Renal pelvis (tissue), 4 donors: Measurements from ENCODE around the gene S100A4. TPM values are rescaled to one million over a fixed set of nuclear protein-coding genes. Genes with fewer than 3 reads are reported as not detected.
A peak's percentile ranks its signal among the peaks of the same experiment; 100 is the strongest.
"Not testable (repeated sequence)": the region's sequence is repeated elsewhere in the genome, so short reads cannot be mapped to it uniquely, and the experiment has no call there.

Source experiments
- DNase-seq: peaks from one replicate; pipeline ENCODE4 v3.0.0-alpha.2; 2013
- polyA plus RNA-seq, 3 donors: library from polyadenylated mRNA; unstranded; fragments of 120-200 nt; gene quantifications; one replicate each; pipeline ENCODE4 v1.2.1, GENCODE V29; 2013; ENCODE audit not compliant: insufficient read length in 3 of 3

S100A4 gene
- polyA plus RNA-seq, 3 donors = 31.7 to 34.9 (median 31.7) TPM

DNA sequence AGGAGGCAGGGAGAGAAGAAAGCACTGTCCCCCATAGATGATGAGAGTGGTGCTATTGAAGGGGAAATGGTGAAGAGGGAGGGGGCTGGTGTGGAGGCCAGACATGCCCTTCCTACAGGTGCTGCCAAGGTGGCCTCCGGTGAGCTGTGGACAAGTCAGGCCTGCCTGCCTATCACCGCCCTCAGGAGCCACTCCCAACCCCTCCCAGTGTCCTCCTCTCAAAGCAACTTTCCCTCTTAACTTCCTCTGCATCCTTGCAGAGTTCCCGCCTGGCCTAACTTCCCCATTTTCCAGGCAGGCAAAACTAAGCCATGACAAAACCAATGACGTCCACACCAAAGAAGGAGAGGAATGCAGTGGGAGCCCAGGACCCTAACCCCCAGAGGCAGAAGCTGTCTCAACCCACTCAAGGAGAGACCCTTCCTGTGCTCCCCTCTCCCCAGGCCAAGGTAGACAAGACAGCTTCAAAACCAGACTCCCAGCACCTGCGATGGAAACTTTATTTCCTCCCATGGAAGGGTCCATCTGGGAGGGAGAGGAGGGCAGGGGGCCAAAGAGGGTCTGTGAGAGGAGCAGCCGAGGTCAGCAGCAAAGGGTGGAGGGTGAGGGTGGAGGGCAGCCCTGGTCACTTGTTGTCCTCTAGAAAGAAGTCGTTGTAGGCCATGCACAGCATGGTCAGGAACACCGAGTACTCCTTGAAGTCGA is 8.8 kb downstream of the S100A4 start:
- DNase-seq = no peak

- DNase-seq = peak; percentile 55
These were observed 9.5 kb downstream of the S100A4 start for GRCh38 chr1:153536012-153536670.

DNA sequence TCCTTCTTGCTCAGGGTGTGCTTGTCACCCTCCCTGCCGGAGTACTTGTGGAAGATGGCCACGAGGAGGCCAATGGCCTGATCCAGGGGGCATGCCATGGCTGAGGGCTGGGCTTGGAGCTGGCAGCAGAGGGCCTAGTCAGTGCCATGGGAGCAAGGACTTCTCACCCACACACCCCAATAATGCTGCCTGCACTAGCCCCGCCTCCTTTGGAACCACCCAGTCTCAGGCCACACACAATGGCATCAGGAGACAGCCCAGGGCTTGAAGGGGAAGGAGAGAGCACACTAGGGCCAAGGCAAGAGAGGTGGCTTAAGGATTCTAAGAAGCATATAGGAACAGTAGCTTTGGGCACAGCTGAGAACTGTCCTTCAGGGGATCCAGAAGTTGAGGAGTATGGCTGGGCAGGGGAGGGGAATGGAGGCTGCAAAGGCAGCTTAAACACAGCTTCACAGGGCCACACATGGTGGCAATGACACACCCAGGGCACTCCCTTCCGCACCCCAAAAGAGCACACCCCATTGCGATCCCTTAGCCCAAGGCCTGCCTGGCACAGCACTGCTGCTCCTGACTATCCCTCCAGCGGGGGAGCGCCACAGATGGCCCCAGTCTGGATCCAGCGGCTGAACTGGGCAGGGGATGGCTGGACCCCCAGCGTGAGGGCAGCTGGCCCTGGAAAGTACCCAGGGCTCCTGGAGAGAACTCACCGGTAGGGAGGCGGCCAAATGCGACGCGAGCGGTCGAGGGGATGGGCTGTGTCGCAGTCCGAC is 10.2 kb downstream of the S100A4 start, which contains the start of gene S100A6:
Gene S100A6, minus strand, starts transcription at position 750 of the 770 bp plus-strand sequence. Its CDS starts 652 bp downstream, at position 98.
- DNase-seq = no peak

DNA sequence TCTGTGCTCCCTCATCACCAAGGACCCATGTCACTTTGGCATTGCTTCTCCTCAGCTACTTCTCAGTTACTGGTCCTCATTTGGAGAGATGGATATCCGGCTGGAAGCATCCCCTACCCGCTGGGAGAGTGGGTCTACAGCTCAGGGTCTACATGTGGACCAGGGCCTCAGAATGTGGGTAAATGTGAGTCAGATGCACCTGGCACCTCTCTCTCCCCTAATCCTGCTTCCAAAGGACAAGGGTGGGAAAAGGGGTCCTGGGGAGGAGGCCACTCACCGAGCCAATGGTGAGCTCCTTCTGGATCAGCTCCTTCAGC is 10.7 kb downstream of the S100A4 start:
- no peak for DNase-seq

DNA sequence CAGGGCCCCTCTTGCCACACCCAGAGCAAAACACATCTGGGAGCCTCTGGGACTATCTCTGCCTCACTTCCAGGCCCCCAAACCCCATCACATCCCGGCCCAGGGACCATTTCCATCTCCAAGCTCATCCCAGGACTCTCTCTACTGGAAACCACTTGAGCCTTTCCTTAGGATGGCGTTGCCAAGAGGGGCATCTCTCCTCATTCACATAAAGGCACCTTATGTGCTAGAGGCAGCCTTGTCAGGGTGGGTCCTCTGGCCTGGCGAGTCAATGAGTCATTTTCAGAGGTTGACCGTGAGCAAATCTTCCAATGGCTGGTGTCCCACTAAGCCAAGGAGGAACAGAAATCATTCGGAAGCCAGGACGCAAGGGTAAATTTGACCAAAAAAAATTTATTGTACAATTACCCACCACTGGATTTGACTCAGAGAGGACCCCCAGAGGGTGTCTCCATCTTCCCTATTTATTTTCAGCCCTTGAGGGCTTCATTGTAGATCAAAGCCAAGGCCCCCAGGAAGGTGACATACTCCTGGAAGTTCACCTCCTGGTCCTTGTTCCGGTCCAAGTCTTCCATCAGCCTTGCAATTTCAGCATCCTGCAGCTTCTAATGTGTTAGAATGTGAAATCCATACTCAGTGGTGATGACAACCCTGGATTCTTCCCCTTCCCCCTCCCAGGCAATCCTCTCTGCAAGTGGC is 11.2 kb downstream of the S100A4 start:
- DNase-seq = no peak

DNA sequence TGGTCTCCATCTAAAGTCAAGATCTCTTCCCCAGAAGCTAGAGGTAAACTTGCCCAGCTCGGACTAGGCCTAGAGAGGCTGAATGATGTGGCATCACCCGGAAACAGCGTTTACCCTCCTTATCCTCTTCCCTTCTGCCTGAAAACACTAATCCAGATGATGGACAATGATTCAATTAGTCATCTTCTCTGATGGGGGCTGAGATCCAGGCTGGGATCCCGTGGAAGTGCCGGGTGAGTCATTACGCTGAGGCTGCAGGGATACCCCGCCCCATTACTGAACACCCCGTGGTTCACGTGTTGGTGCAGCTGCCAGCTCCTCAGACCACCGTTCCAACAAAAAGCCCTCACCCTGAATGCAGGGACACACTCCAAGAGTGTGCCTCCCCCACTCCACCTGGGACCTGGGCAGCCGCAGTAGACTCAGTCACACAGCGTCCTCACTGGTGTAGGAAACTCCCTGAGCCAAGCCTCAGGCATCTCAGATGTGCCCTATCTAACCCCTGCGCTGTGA is 11.9 kb downstream of the S100A4 start:
- DNase-seq = no peak

GRCh38 chr1:153532769-153533599 is 12.6 kb downstream of the S100A4 start:
- peak; percentile 84 for DNase-seq

DNA sequence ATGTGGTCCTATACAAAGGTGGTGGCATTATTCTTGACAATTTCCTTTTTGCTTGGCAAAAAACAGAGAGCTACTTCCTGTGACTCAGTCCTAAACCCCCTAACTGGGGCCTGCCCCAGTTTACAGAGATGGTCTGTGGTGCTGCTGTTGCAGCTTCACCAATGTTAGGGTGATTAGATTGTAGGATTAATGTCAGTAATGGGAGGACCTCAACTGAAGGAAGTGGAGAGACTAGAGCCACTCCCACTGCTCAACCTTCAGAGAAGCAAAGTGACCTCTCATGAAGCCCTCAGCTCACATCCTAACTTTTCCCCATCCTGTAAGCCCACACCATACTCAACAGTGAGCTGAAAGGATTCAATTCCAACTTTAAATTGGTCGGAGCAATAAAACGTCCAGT is 13.4 kb downstream of the S100A4 start:
- DNase-seq = no peak

DNA sequence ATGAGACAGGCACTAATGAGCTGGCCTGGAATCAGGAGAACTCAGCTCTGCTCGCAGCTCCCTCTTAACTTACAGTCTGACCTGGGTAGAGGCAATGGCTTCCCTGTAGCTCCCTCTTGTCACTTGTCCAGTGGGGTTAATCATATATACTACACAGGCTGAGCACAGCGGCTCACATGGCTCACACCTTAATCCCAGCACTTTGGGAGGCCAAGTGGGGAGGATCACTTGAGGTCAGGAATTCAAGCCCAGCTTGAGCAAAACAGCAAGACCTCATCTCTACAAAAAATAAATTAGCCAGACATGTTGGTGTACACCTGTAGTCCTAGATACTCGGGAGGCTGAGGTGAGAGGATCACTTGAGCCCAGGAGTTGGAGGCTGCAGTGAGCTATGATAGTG is 14.0 kb downstream of the S100A4 start:
- DNase-seq = no peak

DNA sequence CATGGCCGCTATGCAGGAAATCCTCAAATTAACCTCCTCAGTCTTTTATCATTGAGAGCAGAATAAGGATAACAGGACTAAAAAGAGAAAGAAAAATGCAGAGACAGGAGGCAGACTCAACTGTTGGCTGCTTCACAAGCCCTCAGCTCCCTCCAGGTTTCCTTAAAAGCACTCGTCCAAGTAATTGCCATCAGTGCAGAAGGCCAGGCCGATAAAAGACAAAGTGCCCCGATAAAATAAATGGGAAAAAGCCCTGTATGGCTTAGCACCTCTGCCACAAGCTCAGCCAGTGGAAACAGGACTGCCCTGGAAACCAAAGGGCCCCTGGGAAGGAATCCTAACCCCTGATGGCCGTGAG is 17.9 kb downstream of the S100A4 start:
- DNase-seq = no peak

GRCh38 chr1:153527023-153527682 is 18.5 kb downstream of the S100A4 start:
- DNase-seq = no peak

DNA sequence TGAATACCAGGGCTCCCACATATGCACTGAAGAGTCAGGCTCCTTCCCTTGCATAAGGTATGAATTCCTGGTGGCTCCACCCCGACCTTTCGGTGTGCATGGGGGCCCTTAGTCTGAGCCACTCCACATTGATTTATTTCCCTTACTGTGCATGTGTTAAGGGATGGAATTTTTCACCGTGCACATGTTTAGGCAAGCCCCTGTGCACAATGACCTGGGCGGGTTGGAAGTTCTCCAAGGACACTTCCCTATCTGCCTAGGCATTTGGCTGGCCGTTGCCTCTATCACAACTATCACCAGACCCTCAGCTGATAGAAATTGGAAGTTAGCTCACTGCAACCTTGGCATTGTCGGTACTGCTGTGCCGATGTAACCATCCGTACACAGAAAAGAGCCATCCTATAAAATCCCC is 19.5 kb downstream of the S100A4 start:
- DNase-seq = no peak

GRCh38 chr1:153525088-153525728 is 20.4 kb downstream of the S100A4 start:
- no peak for DNase-seq

- DNase-seq = not testable (repeated sequence)
These were observed 23.1 kb downstream of the S100A4 start for GRCh38 chr1:153522353-153523048.

GRCh38 chr1:153521808-153522207 is 23.8 kb downstream of the S100A4 start:
- not testable (repeated sequence) for DNase-seq

DNA sequence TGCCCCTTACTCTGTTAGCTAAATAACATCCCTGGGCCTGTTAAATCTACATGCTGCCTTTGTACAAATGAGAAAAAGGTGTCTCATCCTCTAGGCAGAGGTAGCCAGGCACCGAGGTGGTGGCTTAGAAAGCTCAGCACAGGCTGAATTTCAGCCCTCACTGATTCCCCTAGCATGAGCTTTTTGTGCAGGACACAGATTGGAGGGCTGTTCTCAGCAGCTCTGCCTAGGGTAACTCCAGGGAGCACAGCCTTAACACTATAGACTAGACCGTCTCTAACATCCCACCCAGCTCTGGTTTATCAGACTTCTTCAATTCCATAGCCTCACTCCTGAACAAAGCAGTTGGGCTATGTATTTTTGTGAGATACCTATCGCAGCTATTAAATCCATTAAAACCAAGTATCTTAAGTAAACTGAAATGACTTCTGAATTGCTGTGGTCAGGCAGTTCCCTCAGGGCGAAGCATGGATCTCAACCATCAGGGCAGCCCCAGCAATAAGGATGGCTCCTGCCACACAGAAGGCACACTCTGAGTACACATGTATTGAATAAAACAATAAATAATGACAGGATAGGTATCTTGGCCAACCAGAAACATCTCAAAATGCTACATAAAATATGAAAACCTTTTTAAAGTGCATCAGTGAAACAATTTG is 24.7 kb downstream of the S100A4 start:
- DNase-seq = no peak

DNA sequence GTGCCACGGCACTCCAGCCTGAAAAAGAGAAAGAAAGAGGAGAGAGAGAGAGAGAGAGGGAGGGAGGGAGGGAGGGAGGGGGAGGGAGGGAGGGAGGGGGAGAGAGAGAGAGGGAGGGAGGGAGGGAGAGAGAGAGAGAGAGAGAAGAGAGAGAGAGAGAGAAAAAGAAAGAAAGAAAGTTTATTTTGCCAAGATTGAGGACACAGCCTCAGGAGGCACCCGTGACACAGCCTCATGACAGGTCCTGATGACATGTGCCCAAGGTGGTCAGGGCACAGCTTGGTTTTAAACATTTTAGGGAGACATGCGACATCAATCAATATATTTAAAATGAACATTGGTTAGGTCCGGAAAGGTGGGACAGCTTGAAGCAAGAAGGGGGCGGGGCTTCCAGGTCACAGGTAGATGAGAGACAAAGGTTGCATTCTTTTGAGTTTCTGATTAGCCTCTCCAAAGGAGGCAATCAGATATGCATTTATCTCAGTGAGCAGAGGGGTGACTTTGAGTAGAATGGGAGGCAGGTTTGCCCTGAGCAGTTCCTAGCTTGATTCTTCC is 25.4 kb downstream of the S100A4 start:
- DNase-seq = not testable (repeated sequence)

- no peak for DNase-seq
These were observed 26.4 kb downstream of the S100A4 start for GRCh38 chr1:153519242-153519641.
